CD4-positive, CD25-positive, alpha-beta regulatory T cell (primary cell): ENCODE data around the gene GALNT2. TPM values are rescaled to one million over a fixed set of nuclear protein-coding genes. Genes with fewer than 3 reads are reported as not detected.

ENCODE experiments used
- ATAC-seq, 2 donors: fragments of 150-1000 bp; cut with Tn5 transposase; one replicate each; pipeline ENCODE4 v1.10.0; 2021; ENCODE audit warnings: low read depth in 2 of 2, moderate number of reproducible peaks in 2 of 2, moderate library complexity in 1 of 2
- DNase-seq, 3 donors: peaks; one replicate each; pipeline versions ENCODE4 v3.0.0 to v3.0.0-alpha.2; 2012 to 2022; ENCODE audit warnings: mixed read lengths in 1 of 3
- H3K27ac ChIP-seq: one replicate; pipeline ENCODE4 v1.7.0; 2013; ENCODE audit warnings: mild to moderate bottlenecking, low read length; ENCODE audit not compliant: insufficient read depth, poor library complexity, severe bottlenecking
- H3K27me3 ChIP-seq: one replicate; pipeline ENCODE4 v1.7.0; 2013; ENCODE audit warnings: low read length; ENCODE audit not compliant: control insufficient read depth, insufficient read depth
- H3K36me3 ChIP-seq: one replicate; pipeline ENCODE4 v1.7.0; 2013; ENCODE audit warnings: mild to moderate bottlenecking, low read length, moderate library complexity; ENCODE audit not compliant: control insufficient read depth, insufficient read depth
- H3K4me1 ChIP-seq: 2 replicates; pipeline ENCODE4 v1.7.0; 2013; ENCODE audit warnings: mild to moderate bottlenecking, low read length; ENCODE audit not compliant: insufficient read depth, control insufficient read depth, poor library complexity, severe bottlenecking
- H3K4me3 ChIP-seq: one replicate; pipeline ENCODE4 v1.7.0; 2013; ENCODE audit warnings: low read depth, mild to moderate bottlenecking, low read length, moderate library complexity
- H3K9me3 ChIP-seq, 2 experiments: 1 replicate in 1 of 2; 2 replicates in 1 of 2; pipeline ENCODE4 v1.7.0; 2013; ENCODE audit warnings: low read length in 2 of 2, mild to moderate bottlenecking in 1 of 2, moderate library complexity in 1 of 2; ENCODE audit not compliant: control insufficient read depth in 2 of 2
- H3K27ac Mint-ChIP-seq, 3 donors: one replicate each; pipeline ENCODE4 v1.8.0; 2020 to 2022; ENCODE audit warnings: mild to moderate bottlenecking in 3 of 3, mixed read lengths in 3 of 3, moderate library complexity in 2 of 3
- H3K27me3 Mint-ChIP-seq: one replicate; pipeline ENCODE4 v1.8.0; 2022; ENCODE audit warnings: mild to moderate bottlenecking, mixed read lengths
- H3K36me3 Mint-ChIP-seq: one replicate; pipeline ENCODE4 v1.8.0; 2020; ENCODE audit warnings: mixed read lengths
- H3K4me1 Mint-ChIP-seq, 4 donors: one replicate each; pipeline ENCODE4 v1.8.0; 2020 to 2022; ENCODE audit warnings: mixed read lengths in 4 of 4, mild to moderate bottlenecking in 1 of 4
- H3K4me3 Mint-ChIP-seq, 4 donors: one replicate each; pipeline ENCODE4 v1.8.0; 2020 to 2022; ENCODE audit warnings: mild to moderate bottlenecking in 4 of 4, mixed read lengths in 4 of 4, moderate library complexity in 3 of 4
- H3K9me3 Mint-ChIP-seq, 7 donors: one replicate each; pipeline ENCODE4 v1.8.0; 2020 to 2022; ENCODE audit warnings: mixed read lengths in 7 of 7, mild to moderate bottlenecking in 3 of 7, moderate library complexity in 2 of 7
- polyA plus RNA-seq, 4 donors: library from polyadenylated mRNA; unstranded; fragments of 300-500 nt; fragmentation: Illumina TruSeq; gene quantifications; one replicate each; pipeline ENCODE4 v1.2.3, GENCODE V29; 2021
- total RNA-seq: library from RNA; stranded (reverse); gene quantifications from one replicate; pipeline ENCODE4 v1.2.3, GENCODE V29; 2022

Gene GALNT2
- total and polyA plus RNA-seq, 5 donors from 2014 or later: 10.9 to 15.8 (median 13.1) TPM

- no peak overlapping the region for H3K27ac ChIP-seq
Measured at GRCh38 chr1:230271300-230272035, 204.4 kb downstream of the GALNT2 start.

GRCh38 chr1:230272557-230272956, 205.5 kb downstream of the GALNT2 start:
- DNase-seq (no peak), ATAC-seq (no peak)
- Mint-ChIP-seq H3K27ac (peak overlapping the region in 2 of 3 donors; percentile 34 to 74), H3K9me3 (no peaks in the 10 kb centered on the region), H3K4me1 (peaks cover 12 to 51% (median 23%) of the 10 kb centered on the region in 4 donors), H3K27me3 (no peaks in the 10 kb centered on the region), H3K4me3 (no peak overlapping the region), H3K36me3 (peaks cover 15% of the 10 kb centered on the region)
- H3K27me3 ChIP-seq: no peaks in the 10 kb centered on the region
- H3K27ac ChIP-seq: no peak overlapping the region
- H3K4me1 ChIP-seq: peaks cover 20% of the 10 kb centered on the region
- peaks cover 7% of the 10 kb centered on the region for H3K36me3 ChIP-seq
- no peaks in the 10 kb centered on the region for H3K9me3 ChIP-seq
- no peak overlapping the region for H3K4me3 ChIP-seq

More at GRCh38 chr1:230271300-230272035, 204.4 kb downstream of the GALNT2 start:
- no peak for ATAC-seq
- Mint-ChIP-seq H3K27me3 (no peaks in the 10 kb centered on the region), H3K27ac (peak overlapping the region in 2 of 3 donors; percentile 72 to 89), H3K9me3 (no peaks in the 10 kb centered on the region), H3K36me3 (peaks cover 16% of the 10 kb centered on the region), H3K4me1 (peaks cover 12 to 45% (median 23%) of the 10 kb centered on the region in 4 donors), H3K4me3 (peak overlapping the region in 1 of 4 donors; percentile 54)
- Histone ChIP-seq H3K4me3 (no peak overlapping the region), H3K27me3 (no peaks in the 10 kb centered on the region), H3K36me3 (peaks cover 7% of the 10 kb centered on the region), H3K4me1 (peaks cover 20% of the 10 kb centered on the region), H3K9me3 (no peaks in the 10 kb centered on the region)
- no peak for DNase-seq

- Histone ChIP-seq H3K4me1 (peaks cover 20% of the 10 kb centered on the region), H3K27me3 (no peaks in the 10 kb centered on the region), H3K9me3 (no peaks in the 10 kb centered on the region), H3K4me3 (no peak overlapping the region), H3K36me3 (peaks cover 7% of the 10 kb centered on the region), H3K27ac (no peak overlapping the region)
- H3K4me1 Mint-ChIP-seq: peaks cover 12 to 51% (median 23%) of the 10 kb centered on the region in 4 donors
- no peaks in the 10 kb centered on the region for H3K27me3 Mint-ChIP-seq
- ATAC-seq (no peak), DNase-seq (no peak)
- H3K27ac Mint-ChIP-seq: peak overlapping the region in 2 of 3 donors; percentile 4 to 74
- H3K4me3 Mint-ChIP-seq: peak overlapping the region in 2 of 4 donors; percentile 17 to 19
- peaks cover 11% of the 10 kb centered on the region for H3K36me3 Mint-ChIP-seq
- H3K9me3 Mint-ChIP-seq: no peaks in the 10 kb centered on the region
Measured at GRCh38 chr1:230273141-230273710, 206.2 kb downstream of the GALNT2 start.

GRCh38 chr1:230274254-230274653, 207.2 kb downstream of the GALNT2 start:
- no peaks in the 10 kb centered on the region for H3K9me3 ChIP-seq
- Mint-ChIP-seq H3K27me3 (no peaks in the 10 kb centered on the region), H3K4me3 (peak overlapping the region; percentile 24 to 70 (median 68)), H3K27ac (peak overlapping the region; percentile 74 to 93 (median 80)), H3K4me1 (peaks cover 12 to 48% (median 23%) of the 10 kb centered on the region in 4 donors), H3K9me3 (no peaks in the 10 kb centered on the region), H3K36me3 (peaks cover 16% of the 10 kb centered on the region)
- H3K4me1 ChIP-seq: peaks cover 20% of the 10 kb centered on the region
- no peaks in the 10 kb centered on the region for H3K27me3 ChIP-seq
- peaks cover 7% of the 10 kb centered on the region for H3K36me3 ChIP-seq
- peak overlapping the region; percentile 27 for H3K4me3 ChIP-seq
- H3K27ac ChIP-seq: no peak overlapping the region
- DNase-seq (peak in 1 of 3 donors; percentile 45), ATAC-seq (peak in 1 of 2 donors; percentile 35)

GRCh38 chr1:230276401-230276800, 209.4 kb downstream of the GALNT2 start:
- Mint-ChIP-seq H3K4me1 (peaks cover 0 to 38% (median 15%) of the 10 kb centered on the region in 4 donors), H3K27ac (no peak overlapping the region)

GRCh38 chr1:230277201-230278025, 210.4 kb downstream of the GALNT2 start:
- H3K27me3 ChIP-seq: no peaks in the 10 kb centered on the region
- Mint-ChIP-seq H3K27ac (peak overlapping the region in 2 of 3 donors; percentile 42 to 71), H3K27me3 (no peaks in the 10 kb centered on the region), H3K9me3 (no peaks in the 10 kb centered on the region), H3K4me1 (peaks cover 0 to 38% (median 18%) of the 10 kb centered on the region in 4 donors), H3K4me3 (peak overlapping the region in 1 of 4 donors; percentile 12), H3K36me3 (peaks cover 17% of the 10 kb centered on the region)
- H3K36me3 ChIP-seq: peaks cover 10% of the 10 kb centered on the region
- H3K27ac ChIP-seq: no peak overlapping the region
- peak in 1 of 3 donors; percentile 39 for DNase-seq
- no peak overlapping the region for H3K4me3 ChIP-seq
- ATAC-seq: no peak
- peaks cover 11% of the 10 kb centered on the region for H3K4me1 ChIP-seq
- H3K9me3 ChIP-seq: no peaks in the 10 kb centered on the region

More at GRCh38 chr1:230276401-230276800, 209.4 kb downstream of the GALNT2 start:
- ATAC-seq: no peak
- no peak overlapping the region for H3K27ac ChIP-seq
- no peaks in the 10 kb centered on the region for H3K27me3 ChIP-seq
- H3K27me3 Mint-ChIP-seq: no peaks in the 10 kb centered on the region
- no peak for DNase-seq
- H3K4me3 ChIP-seq: no peak overlapping the region
- peaks cover 10% of the 10 kb centered on the region for H3K36me3 ChIP-seq
- H3K36me3 Mint-ChIP-seq: peaks cover 18% of the 10 kb centered on the region
- H3K4me1 ChIP-seq: peaks cover 8% of the 10 kb centered on the region
- no peaks in the 10 kb centered on the region for H3K9me3 ChIP-seq
- H3K4me3 Mint-ChIP-seq: no peak overlapping the region
- no peaks in the 10 kb centered on the region for H3K9me3 Mint-ChIP-seq

- H3K27ac Mint-ChIP-seq: peak overlapping the region in 2 of 3 donors; percentile 42 to 45
- Histone ChIP-seq H3K27ac (no peak overlapping the region), H3K4me3 (no peak overlapping the region), H3K4me1 (peaks cover 13% of the 10 kb centered on the region), H3K36me3 (peaks cover 10% of the 10 kb centered on the region), H3K27me3 (no peaks in the 10 kb centered on the region), H3K9me3 (no peaks in the 10 kb centered on the region)
- peaks cover 17% of the 10 kb centered on the region for H3K36me3 Mint-ChIP-seq
- H3K4me3 Mint-ChIP-seq: no peak overlapping the region
- ATAC-seq (no peak), DNase-seq (no peak)
- peaks cover 0 to 29% (median 12%) of the 10 kb centered on the region in 4 donors for H3K4me1 Mint-ChIP-seq
- H3K27me3 Mint-ChIP-seq: no peaks in the 10 kb centered on the region
- no peaks in the 10 kb centered on the region for H3K9me3 Mint-ChIP-seq
Measured at GRCh38 chr1:230278376-230278775, 211.3 kb downstream of the GALNT2 start.
